Spleen (tissue), 7 donors: ENCODE data around the gene HBM.

Source experiments
- CTCF ChIP-seq, 11 experiments: fragments of 200-600 bp in 7 of 11; fragments of 450-650 bp in 4 of 11; sonication (generic) in 4 of 11; IDR thresholded peaks in 8 of 11; conservative IDR thresholded peaks in 3 of 11; 1 replicate in 7 of 11; 2 replicates in 4 of 11; pipeline versions ENCODE4 v1.4.0 to v1.8.0; 2016 to 2021; ENCODE audit warnings: antibody characterized with exemption in 11 of 11, inconsistent platforms in 4 of 11, mild to moderate bottlenecking in 1 of 11
- POLR2AphosphoS5 ChIP-seq, 3 donors: sonication (generic); formaldehyde crosslinking; IDR thresholded peaks; one replicate each; pipeline ENCODE4 v1.5.1; 2017; ENCODE audit warnings: antibody characterized with exemption in 3 of 3
- donor health status: DM: no; HTN: no; CAD: no; lungs with moderate emphysema.
- donor health status: DM: no; HTN: no; CAD: no.
- donor health status: DM: no; HTN: no; CAD: no.

- TF ChIP-seq CTCF (IDR thresholded peaks at IDR 0.05 in 8 of 11, conservative IDR thresholded peaks at IDR 0.05 in 3 of 11) (peak in 1 of 11 experiments; percentile 4), POLR2AphosphoS5 (IDR thresholded peaks at IDR 0.05) (no peak)
These were observed at the start of gene HBM for GRCh38 chr16:165539-166374.
